ENCODE results near the gene RNPEPL1.

- TF ChIP-seq CTCF (IDR thresholded peaks at IDR 0.05; ENCODE audit: poor library complexity) (no peak), EZH2 (IDR thresholded peaks at IDR 0.05; ENCODE audit: borderline replicate concordance) (no peak)
These were observed 59.6 kb downstream of the RNPEPL1 start for GRCh38 chr2:240627736-240628506.

All from hepatocyte (in vitro differentiated cells).